Endothelial cell of umbilical vein (primary cell): ENCODE results near the gene IFNG-AS1. TPM values are rescaled to one million over a fixed set of nuclear protein-coding genes. Genes with fewer than 3 reads are reported as not detected.

Source experiments
- BruUV-seq: library from RNA; stranded (reverse); fragments of 400-500 nt; replicated peaks from 2 replicates; lab custom pipeline; 2021; lab: Mats Ljungman, UMichigan
- CTCF ChIA-PET: fragments of 300-600, 350-600 bp; sonication (Branson Sonifier 250); formaldehyde crosslinking; loops from one replicate; lab custom pipeline; 2021; ENCODE audit warnings: antibody characterized with exemption, inconsistent platforms; lab: Charles Lee
- POLR2A ChIA-PET: fragments of 300-600, 350-600 bp; sonication (Branson Sonifier 250); formaldehyde crosslinking; loops from one replicate; lab custom pipeline; 2021; ENCODE audit warnings: antibody characterized with exemption, inconsistent platforms; lab: Charles Lee
- DNase-seq: peaks from one replicate; pipeline ENCODE4 v3.0.0-alpha.2; 2011; ENCODE audit warnings: low read depth, low spot score
- FAIRE-seq: peaks from 2 replicates; lab custom pipeline; 2011; peaks lifted over from hg19 to GRCh38; lab: Jason Lieb, UNC
- H2AFZ ChIP-seq: 2 replicates; pipeline ENCODE4 v1.6.0; 2012; ENCODE audit warnings: low read depth, low read length, control low read depth, inconsistent platforms
- H3K27ac ChIP-seq: 2 replicates; pipeline ENCODE4 v1.5.1; 2011; ENCODE audit warnings: low read depth, mild to moderate bottlenecking, control low read depth, low read length, moderate library complexity; ENCODE audit not compliant: insufficient read depth
- H3K27me3 ChIP-seq, 2 experiments: 2 replicates each; pipeline versions ENCODE4 v1.6.0 to v1.6.1; 2011; ENCODE audit warnings: low read length in 2 of 2, mixed read lengths in 1 of 2; ENCODE audit not compliant: control insufficient read depth in 2 of 2, insufficient read depth in 2 of 2
- H3K36me3 ChIP-seq, 2 experiments: 2 replicates in 1 of 2; 3 replicates in 1 of 2; pipeline ENCODE4 v1.5.1; 2011; ENCODE audit warnings: low read length in 2 of 2, mild to moderate bottlenecking in 1 of 2, moderate library complexity in 1 of 2; ENCODE audit not compliant: control insufficient read depth in 2 of 2, insufficient read depth in 2 of 2; ENCODE audit errors: extremely low read depth in 1 of 2
- H3K4me1 ChIP-seq: 3 replicates; pipeline ENCODE4 v1.5.1; 2011; ENCODE audit warnings: mild to moderate bottlenecking, low read length; ENCODE audit not compliant: control insufficient read depth, insufficient read depth; ENCODE audit errors: extremely low read depth
- H3K4me2 ChIP-seq: 2 replicates; pipeline ENCODE4 v1.6.1; 2011; ENCODE audit warnings: low read length, control low read depth, mixed read lengths; ENCODE audit not compliant: insufficient read depth
- H3K4me3 ChIP-seq, 3 experiments: fragments of 200-600 bp in 1 of 3; sonication (generic), shearing (Covaris generic) in 1 of 3; replicated peaks in 1 of 3; 2 replicates each; pipeline ENCODE4 v1.5.1; 2011 to 2016; ENCODE audit warnings: control low read depth in 3 of 3, low read length in 3 of 3, mild to moderate bottlenecking in 2 of 3, inconsistent platforms in 1 of 3, low read depth in 1 of 3, moderate library complexity in 1 of 3; ENCODE audit not compliant: insufficient read depth in 1 of 3
- H3K79me2 ChIP-seq: 2 replicates; pipeline ENCODE4 v1.6.0; 2012; ENCODE audit warnings: low read length, inconsistent platforms; ENCODE audit not compliant: control insufficient read depth, insufficient read depth
- H3K9ac ChIP-seq: replicated peaks from 2 replicates; pipeline ENCODE3; 2011; ENCODE audit warnings: low read length, control low read depth; ENCODE audit not compliant: insufficient read depth; ENCODE audit errors: extremely low read depth
- H3K9me1 ChIP-seq: replicated peaks from 3 replicates; pipeline ENCODE4 v1.6.0; 2011; ENCODE audit warnings: mild to moderate bottlenecking, low read length; ENCODE audit not compliant: control insufficient read depth, insufficient read depth; ENCODE audit errors: extremely low read depth
- H3K9me3 ChIP-seq: replicated peaks from 2 replicates; pipeline ENCODE4 v1.5.1; 2012; ENCODE audit warnings: low read length, inconsistent platforms; ENCODE audit not compliant: control insufficient read depth, insufficient read depth
- H4K20me1 ChIP-seq: replicated peaks from 2 replicates; pipeline ENCODE3; 2011; ENCODE audit warnings: mild to moderate bottlenecking, low read length; ENCODE audit not compliant: control insufficient read depth, insufficient read depth; ENCODE audit errors: extremely low read depth
- CTCF ChIP-seq, 2 donors: IDR thresholded peaks; 1 replicate in 1 of 2; 2 replicates in 1 of 2; pipeline ENCODE4 v1.5.1; 2011; ENCODE audit warnings: low read length in 2 of 2, mild to moderate bottlenecking in 2 of 2, moderate library complexity in 2 of 2, control low read depth in 1 of 2, inconsistent platforms in 1 of 2, low read depth in 1 of 2; ENCODE audit not compliant: insufficient read depth in 1 of 2; ENCODE audit errors: extremely low read depth in 1 of 2
- EZH2 ChIP-seq: IDR thresholded peaks from 2 replicates; pipeline ENCODE4 v1.6.1; 2012; ENCODE audit warnings: borderline replicate concordance, low read depth, mild to moderate bottlenecking, moderate library complexity, low read length, inconsistent platforms; ENCODE audit not compliant: severe bottlenecking
- FOS ChIP-seq: IDR thresholded peaks from 2 replicates; pipeline ENCODE4 v1.6.1; 2011; ENCODE audit warnings: mild to moderate bottlenecking, low read length, moderate library complexity, borderline replicate concordance; ENCODE audit not compliant: insufficient read depth
- GATA2 ChIP-seq: IDR thresholded peaks from 2 replicates; pipeline ENCODE4 v1.7.0; 2011; ENCODE audit warnings: low read depth, mild to moderate bottlenecking, moderate library complexity, mixed read lengths, low read length; ENCODE audit not compliant: insufficient read length, insufficient read depth
- JUN ChIP-seq: IDR thresholded peaks from 2 replicates; pipeline ENCODE4 v1.6.1; 2011; ENCODE audit warnings: borderline replicate concordance, low read depth; ENCODE audit not compliant: insufficient read length, insufficient read depth
- MAX ChIP-seq: IDR thresholded peaks from 2 replicates; pipeline ENCODE4 v1.6.1; 2011; ENCODE audit not compliant: insufficient read depth, insufficient read length
- MYC ChIP-seq: IDR thresholded peaks from one replicate; pipeline ENCODE4 v1.6.1; 2011; ENCODE audit warnings: mild to moderate bottlenecking, low read depth, low read length
- POLR2A ChIP-seq: IDR thresholded peaks from 2 replicates; pipeline ENCODE4 v1.6.1; 2012; ENCODE audit warnings: low read depth, mild to moderate bottlenecking, control low read depth, low read length
- POLR2AphosphoS5 ChIP-seq: IDR thresholded peaks from 2 replicates; pipeline ENCODE4 v1.6.1; 2012; ENCODE audit warnings: low read depth, mild to moderate bottlenecking, control low read depth, low read length, moderate library complexity; ENCODE audit not compliant: insufficient read depth
- dilution Hi-C: fragments of 300-500 bp; cut with MboI; formaldehyde crosslinking; loops from one replicate; pipeline ENCODE4 v1.15.0; 2019; ENCODE audit warnings: low sequenced_read_pairs; ENCODE audit not compliant: extremely low pct_ligation_motif_present
- intact Hi-C: fragments of 100-400 bp; cut with micrococcal nuclease; formaldehyde crosslinking; loops from one replicate; pipeline ENCODE4 v1.10.0; 2022
- polyA plus RNA-seq, 4 experiments: library from polyadenylated mRNA; depleted of rRNA in 3 of 4; stranded (reverse) in 3 of 4; unstranded in 1 of 4; fragments of >200 nt; gene quantifications; 2 replicates each; pipeline versions ENCODE4 v1.2.1 to v1.2.3, GENCODE V29; 2011 to 2012; ENCODE audit warnings: missing spikeins in 1 of 4
- total RNA-seq: library from RNA; stranded (reverse); gene quantifications from 2 replicates; pipeline ENCODE4 v1.2.3, GENCODE V29; 2021

The IFNG-AS1 gene
- total and polyA plus RNA-seq, 2 donors (not counting 3 experiments of a cell fraction or from before 2014, with no cell fraction given): not detected

DNA sequence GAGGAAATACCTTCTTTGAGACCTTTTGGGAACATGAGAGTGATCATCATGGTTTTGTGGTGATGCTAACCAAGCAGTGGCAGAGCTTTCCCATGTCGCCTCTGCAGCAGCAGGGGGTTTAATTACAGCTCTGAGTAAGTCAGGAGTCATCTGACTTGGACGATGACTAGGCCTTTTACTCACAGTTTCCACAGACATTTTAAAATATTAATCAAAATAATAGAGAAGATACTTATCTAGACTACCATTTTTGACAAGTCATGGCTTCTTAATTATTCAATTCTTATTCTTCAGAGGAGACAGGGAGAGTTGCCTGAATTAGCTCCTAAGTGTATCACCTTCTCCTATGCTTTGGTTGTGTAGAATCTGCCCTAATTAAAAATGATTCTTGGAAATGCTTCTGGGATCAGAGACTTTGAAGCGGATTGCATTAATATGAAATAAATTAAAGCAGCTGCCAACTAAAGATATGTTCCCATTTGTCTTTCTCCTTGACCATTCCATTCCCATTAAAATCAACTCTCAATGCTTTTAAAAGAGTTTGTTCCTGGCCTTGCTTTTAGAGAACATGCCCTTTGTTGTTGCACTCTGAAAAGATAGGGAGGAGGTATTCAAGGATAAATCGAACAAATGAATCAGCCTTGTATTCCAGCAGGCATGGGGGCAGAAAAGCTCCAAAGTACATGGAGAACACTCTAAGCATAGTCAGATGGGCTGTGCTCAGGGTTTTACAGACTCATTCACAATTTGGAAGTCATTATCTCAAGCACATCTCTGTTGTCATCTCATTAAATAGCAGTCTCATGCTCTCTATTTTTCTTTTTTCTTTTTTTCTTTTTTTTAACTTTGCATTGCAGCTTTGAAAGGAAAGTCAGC is 7.7 kb upstream of the IFNG-AS1 start:
- FAIRE-seq (no peak), DNase-seq (no peak)
- dilution Hi-C loops: no loop called here
- ChIA-PET CTCF (no interaction called here), POLR2A (no interaction called here)
- Histone ChIP-seq H3K36me3 (no peaks in the 10 kb centered on the region), H3K27me3 (no peaks in the 10 kb centered on the region), H3K9ac (no peak overlapping the region), H3K79me2 (no peaks in the 10 kb centered on the region), H2AFZ (no peak overlapping the region), H3K27ac (no peak overlapping the region), H3K9me3 (no peaks in the 10 kb centered on the region), H3K4me1 (no peaks in the 10 kb centered on the region), H4K20me1 (no peaks in the 10 kb centered on the region), H3K4me3 (no peak overlapping the region), H3K4me2 (no peak overlapping the region), H3K9me1 (no peaks in the 10 kb centered on the region)
- TF ChIP-seq FOS (no peak), POLR2A (no peak), GATA2 (no peak)
- intact Hi-C loops: no loop called here
- no TSS peak for BruUV-seq

DNA sequence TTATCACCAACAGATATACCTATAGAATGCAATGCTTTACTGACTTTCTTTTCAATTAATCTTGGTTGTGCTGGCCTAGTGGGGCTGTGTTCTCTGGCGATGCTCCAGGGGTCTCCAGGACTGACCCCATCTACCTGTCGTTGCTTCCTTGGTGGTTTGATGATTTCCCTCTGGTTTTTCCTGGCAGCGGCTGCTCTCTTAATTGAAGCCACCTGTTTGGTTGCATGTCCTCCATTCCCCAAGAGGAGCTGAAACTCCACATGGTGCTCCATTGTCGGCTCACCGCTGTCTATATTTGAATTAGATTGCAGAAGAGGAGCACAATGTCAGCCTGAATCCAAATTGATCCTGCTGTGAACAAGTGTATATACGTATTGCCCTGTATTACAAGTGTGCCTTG is 7.1 kb upstream of the IFNG-AS1 start:
- no peak overlapping the region for H3K4me2 ChIP-seq
- no peak for TF ChIP-seq POLR2A
- TF ChIP-seq MAX: no peak
- TF ChIP-seq CTCF (IDR thresholded peaks at IDR 0.05; ENCODE audit: extremely low read depth in 1 of 2, insufficient read depth in 1 of 2, low read depth in 1 of 2, low read length in 2 of 2): no peak
- no peak for TF ChIP-seq FOS
- TF ChIP-seq JUN: no peak
- no peak for TF ChIP-seq MYC
- no peak for TF ChIP-seq EZH2
- TF ChIP-seq GATA2: no peak
- no peak for TF ChIP-seq POLR2AphosphoS5
- dilution Hi-C loops (no loop called here), intact Hi-C loops (no loop called here)
- DNase-seq (no peak), FAIRE-seq (no peak)
- no peaks in the 10 kb centered on the region for H3K79me2 ChIP-seq
- no peaks in the 10 kb centered on the region for H3K9me3 ChIP-seq
- no peaks in the 10 kb centered on the region for H3K9me1 ChIP-seq
- ChIA-PET CTCF (interaction anchor here (1.5 kb wide), 1 partner anchor 22 kb away, joined by 3 read pairs; no protein-coding TSS in a partner anchor), POLR2A (no interaction called here)
- no peaks in the 10 kb centered on the region for H3K27me3 ChIP-seq
- no peaks in the 10 kb centered on the region for H4K20me1 ChIP-seq
- no peaks in the 10 kb centered on the region for H3K4me1 ChIP-seq
- no peak overlapping the region for H3K9ac ChIP-seq
- no peak overlapping the region for H3K4me3 ChIP-seq
- no peaks in the 10 kb centered on the region for H3K36me3 ChIP-seq
- H3K27ac ChIP-seq: no peak overlapping the region
- H2AFZ ChIP-seq: no peak overlapping the region
- no TSS peak for BruUV-seq
